ENCODE data around the gene MAML2.

DNA sequence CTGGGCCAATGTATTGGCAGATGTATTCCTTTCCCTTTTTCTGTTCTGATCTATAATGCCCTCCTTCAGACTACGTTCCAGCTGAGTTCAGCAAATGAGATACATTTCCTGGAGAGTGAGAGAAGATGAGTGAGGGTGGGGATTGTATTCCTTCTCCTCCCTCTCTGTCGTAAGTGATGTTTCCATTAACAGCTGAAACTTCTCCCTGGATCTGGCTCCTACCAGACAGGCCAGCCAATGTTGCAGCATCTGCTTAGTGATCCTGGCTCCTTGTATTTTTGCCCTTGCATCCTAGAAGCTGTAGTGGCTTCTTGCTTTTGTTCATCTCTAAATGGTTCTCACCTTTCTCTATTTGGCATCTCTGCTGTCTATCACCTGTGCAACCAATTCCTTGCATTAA lies 370.9 kb downstream of the MAML2 start:
- TF ChIP-seq POLR2A (IDR thresholded peaks at IDR 0.05; ENCODE audit: low read depth, low read length) (no peak), POLR2AphosphoS5 (IDR thresholded peaks at IDR 0.05; ENCODE audit: low read depth, low read length) (no peak), TAF1 (IDR thresholded peaks at IDR 0.05; ENCODE audit: borderline replicate concordance, low read depth, low read length) (no peak)

Data from GM12892 (cell line).